ENCODE measurements around the gene RELL2. TPM values are rescaled to one million over a fixed set of nuclear protein-coding genes. Genes with fewer than 3 reads are reported as not detected.

The RELL2 gene
- total and polyA plus RNA-seq, 11 donors: 0.25 to 2.7 (median 0.72) TPM

GRCh38 chr5:141633871-141634561 is 2.8 kb upstream of the RELL2 start:
- H3K27me3 ChIP-seq: no peaks in the 10 kb centered on the region
- ATAC-seq: no peak
- H3K9me3 ChIP-seq: no peaks in the 10 kb centered on the region
- H3K4me1 ChIP-seq: peaks cover 3 to 49% (median 26%) of the 10 kb centered on the region in 12 donors
- 83 to 87% (median 85%) methylated on average over 5 of the region's 5 CpGs for WGBS, 4 donors
- TF ChIP-seq POLR2A (IDR thresholded peaks at IDR 0.05) (no peak), CTCF (IDR thresholded peaks at IDR 0.05) (no peak)
- H3K36me3 ChIP-seq: peaks cover 0 to 52% (median 22%) of the 10 kb centered on the region in 9 donors
- H3K4me3 ChIP-seq: no peak overlapping the region
- H3K27ac ChIP-seq: no peak overlapping the region
- intact Hi-C loops (cut with DNase I): loop anchor here in 1 of 10 donors (5.0 kb wide), 1 partner anchor 563 kb away; no protein-coding TSS in a partner anchor
- no peak for DNase-seq

- no peak overlapping the region for H3K4me3 ChIP-seq
- intact Hi-C loops (cut with DNase I): loop anchor here in 1 of 10 donors (5.0 kb wide), 1 partner anchor 563 kb away; no protein-coding TSS in a partner anchor
- no peak for DNase-seq
- no peak for TF ChIP-seq POLR2A (IDR thresholded peaks at IDR 0.05)
- TF ChIP-seq CTCF (IDR thresholded peaks at IDR 0.05): no peak
- H3K4me1 ChIP-seq: peaks cover 3 to 49% (median 26%) of the 10 kb centered on the region in 12 donors
- WGBS, 4 donors: 88 to 91% (median 89%) methylated on average over 6 of the region's 6 CpGs
- no peak for ATAC-seq
- no peak overlapping the region for H3K27ac ChIP-seq
- H3K36me3 ChIP-seq: peaks cover 0 to 45% (median 15%) of the 10 kb centered on the region in 9 donors
- no peaks in the 10 kb centered on the region for H3K9me3 ChIP-seq
- H3K27me3 ChIP-seq: no peaks in the 10 kb centered on the region
Measured at GRCh38 chr5:141634720-141635119, 2.1 kb upstream of the RELL2 start.

GRCh38 chr5:141635646-141636045 is 1.2 kb upstream of the RELL2 start:
- peak overlapping the region; percentile 45 to 97 (median 78) for H3K4me3 ChIP-seq
- H3K36me3 ChIP-seq: peaks cover 0 to 36% (median 8%) of the 10 kb centered on the region in 9 donors
- ATAC-seq: no peak
- intact Hi-C loops (cut with DNase I): no loop called here
- WGBS, 4 donors: 70 to 77% (median 72%) methylated on average over 7 of the region's 7 CpGs
- H3K27me3 ChIP-seq: no peaks in the 10 kb centered on the region
- DNase-seq: no peak
- peaks cover 3 to 49% (median 24%) of the 10 kb centered on the region in 12 donors for H3K4me1 ChIP-seq
- TF ChIP-seq CTCF (IDR thresholded peaks at IDR 0.05): no peak
- TF ChIP-seq POLR2A (IDR thresholded peaks at IDR 0.05): no peak
- no peaks in the 10 kb centered on the region for H3K9me3 ChIP-seq
- H3K27ac ChIP-seq: peak overlapping the region in 2 of 12 donors; percentile 69 to 71

GRCh38 chr5:141636106-141636412 is 738 bp upstream of the RELL2 start:
- intact Hi-C loops (cut with DNase I): no loop called here
- WGBS, 4 donors: 7 to 25% (median 9%) methylated on average over 2 to 4 of the region's 4 CpGs
- no peak for TF ChIP-seq POLR2A (IDR thresholded peaks at IDR 0.05)
- no peak for TF ChIP-seq CTCF (IDR thresholded peaks at IDR 0.05)
- ATAC-seq: no peak
- H3K27ac ChIP-seq: peak overlapping the region in 11 of 12 donors; percentile 57 to 85 (median 73)
- no peak for DNase-seq
- H3K27me3 ChIP-seq: no peaks in the 10 kb centered on the region
- peaks cover 3 to 49% (median 24%) of the 10 kb centered on the region in 12 donors for H3K4me1 ChIP-seq
- peaks cover 0 to 32% (median 8%) of the 10 kb centered on the region in 9 donors for H3K36me3 ChIP-seq
- no peaks in the 10 kb centered on the region for H3K9me3 ChIP-seq
- H3K4me3 ChIP-seq: peak overlapping the region; percentile 45 to 97 (median 78)
